Measurements from ENCODE around the gene LIMCH1.

Gene LIMCH1

GRCh38 chr4:41512596-41512995 lies 25.4 kb upstream of the LIMCH1 start:
- no peak overlapping the region for H3K4me3 ChIP-seq (ENCODE audit: low read length)
- H3K27me3 ChIP-seq (ENCODE audit: insufficient read depth, low read length) = no peaks in the 10 kb centered on the region
- peaks cover 2% of the 10 kb centered on the region for H3K36me3 ChIP-seq (ENCODE audit: insufficient read depth, low read length)
- H2AFZ ChIP-seq (ENCODE audit: low read depth, low read length) = no peak overlapping the region
- peaks cover 4% of the 10 kb centered on the region for H3K9me3 ChIP-seq (ENCODE audit: low read length)
- no peaks in the 10 kb centered on the region for H3K4me1 ChIP-seq (ENCODE audit: insufficient read depth, low read length)

DNA sequence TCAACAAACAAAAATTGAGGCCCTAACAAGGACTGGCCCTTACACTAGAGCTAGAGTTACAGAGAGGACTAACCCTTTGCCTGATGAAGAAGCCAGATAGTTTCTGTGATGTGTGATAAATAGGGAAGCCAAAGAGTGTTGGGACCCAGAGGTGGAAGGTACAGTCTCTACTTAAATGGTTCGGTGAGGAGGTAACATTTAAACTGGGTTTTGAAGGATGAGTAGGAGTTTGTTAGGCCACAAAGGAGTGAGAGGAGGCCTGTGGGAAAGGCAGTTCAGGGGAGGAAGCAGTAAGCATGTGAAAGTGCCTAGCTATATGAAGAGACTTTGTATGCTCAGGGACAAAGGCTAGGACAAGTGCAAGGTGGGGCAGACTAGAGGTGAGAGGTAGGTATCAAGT lies 23.8 kb upstream of the LIMCH1 start:
- no peaks in the 10 kb centered on the region for H3K4me1 ChIP-seq (ENCODE audit: insufficient read depth, low read length)
- peaks cover 2% of the 10 kb centered on the region for H3K36me3 ChIP-seq (ENCODE audit: insufficient read depth, low read length)
- H3K9me3 ChIP-seq (ENCODE audit: low read length) = peaks cover 4% of the 10 kb centered on the region
- no peaks in the 10 kb centered on the region for H3K27me3 ChIP-seq (ENCODE audit: insufficient read depth, low read length)
- H3K4me3 ChIP-seq (ENCODE audit: low read length) = no peak overlapping the region
- H2AFZ ChIP-seq (ENCODE audit: low read depth, low read length) = no peak overlapping the region

GRCh38 chr4:41514766-41515481 lies 23.0 kb upstream of the LIMCH1 start:
- Histone ChIP-seq H3K36me3 (ENCODE audit: insufficient read depth, low read length) (peaks cover 2% of the 10 kb centered on the region), H3K4me3 (ENCODE audit: low read length) (no peak overlapping the region), H3K4me1 (ENCODE audit: insufficient read depth, low read length) (no peaks in the 10 kb centered on the region), H3K9me3 (ENCODE audit: low read length) (peaks cover 4% of the 10 kb centered on the region), H3K27me3 (ENCODE audit: insufficient read depth, low read length) (no peaks in the 10 kb centered on the region), H2AFZ (ENCODE audit: low read depth, low read length) (no peak overlapping the region)

GRCh38 chr4:41517121-41517520 lies 20.8 kb upstream of the LIMCH1 start:
- H3K4me1 ChIP-seq (ENCODE audit: insufficient read depth, low read length) = no peaks in the 10 kb centered on the region
- H3K27me3 ChIP-seq (ENCODE audit: insufficient read depth, low read length) = no peaks in the 10 kb centered on the region
- H3K4me3 ChIP-seq (ENCODE audit: low read length) = no peak overlapping the region
- no peaks in the 10 kb centered on the region for H3K9me3 ChIP-seq (ENCODE audit: low read length)
- peaks cover 2% of the 10 kb centered on the region for H3K36me3 ChIP-seq (ENCODE audit: insufficient read depth, low read length)
- no peak overlapping the region for H2AFZ ChIP-seq (ENCODE audit: low read depth, low read length)

DNA sequence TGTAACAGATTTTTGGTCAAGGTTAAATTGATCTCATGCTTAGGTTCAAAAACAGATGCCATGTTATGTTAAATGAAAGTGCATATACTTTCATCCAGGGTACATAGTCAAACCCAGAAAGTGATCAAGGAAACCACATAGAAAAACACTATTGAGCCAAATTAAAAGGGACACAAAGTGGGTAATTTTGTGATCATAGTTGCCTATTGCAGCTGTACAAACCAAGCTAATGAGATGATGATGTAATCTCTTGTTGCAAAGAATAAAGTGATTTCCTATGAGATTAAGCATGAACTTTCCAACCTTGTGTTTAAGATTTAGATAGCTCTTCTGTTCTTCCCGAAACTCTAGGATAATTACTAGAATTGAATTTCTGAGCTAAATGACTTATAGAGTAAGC lies 20.2 kb upstream of the LIMCH1 start:
- H2AFZ ChIP-seq (ENCODE audit: low read depth, low read length) = no peak overlapping the region
- H3K27me3 ChIP-seq (ENCODE audit: insufficient read depth, low read length) = no peaks in the 10 kb centered on the region
- H3K9me3 ChIP-seq (ENCODE audit: low read length) = no peaks in the 10 kb centered on the region
- no peaks in the 10 kb centered on the region for H3K4me1 ChIP-seq (ENCODE audit: insufficient read depth, low read length)
- H3K4me3 ChIP-seq (ENCODE audit: low read length) = no peak overlapping the region
- peaks cover 2% of the 10 kb centered on the region for H3K36me3 ChIP-seq (ENCODE audit: insufficient read depth, low read length)

DNA sequence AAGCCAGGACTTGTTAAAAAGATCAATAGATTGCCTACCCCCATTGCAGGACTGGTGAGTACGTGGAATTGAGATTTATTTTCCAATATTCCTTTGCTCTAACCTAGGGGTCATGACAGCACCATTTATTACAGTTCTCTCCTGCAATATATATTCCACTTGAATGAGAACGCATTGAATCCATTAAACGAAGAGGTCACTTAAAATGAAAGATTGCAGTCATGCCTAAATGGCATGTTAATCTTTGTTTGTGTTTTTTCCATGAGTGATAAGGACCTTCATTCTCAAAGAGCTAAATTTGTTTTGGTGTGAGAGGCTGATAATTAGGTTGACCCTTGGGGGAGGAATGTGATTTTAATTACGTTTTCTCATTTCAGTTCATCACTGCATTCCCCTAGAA lies 13.5 kb upstream of the LIMCH1 start:
- Histone ChIP-seq H2AFZ (ENCODE audit: low read depth, low read length) (no peak overlapping the region), H3K36me3 (ENCODE audit: insufficient read depth, low read length) (peaks cover 4% of the 10 kb centered on the region), H3K9me3 (ENCODE audit: low read length) (no peaks in the 10 kb centered on the region), H3K27me3 (ENCODE audit: insufficient read depth, low read length) (no peaks in the 10 kb centered on the region), H3K4me1 (ENCODE audit: insufficient read depth, low read length) (peaks cover 27% of the 10 kb centered on the region), H3K4me3 (ENCODE audit: low read length) (no peak overlapping the region)

DNA sequence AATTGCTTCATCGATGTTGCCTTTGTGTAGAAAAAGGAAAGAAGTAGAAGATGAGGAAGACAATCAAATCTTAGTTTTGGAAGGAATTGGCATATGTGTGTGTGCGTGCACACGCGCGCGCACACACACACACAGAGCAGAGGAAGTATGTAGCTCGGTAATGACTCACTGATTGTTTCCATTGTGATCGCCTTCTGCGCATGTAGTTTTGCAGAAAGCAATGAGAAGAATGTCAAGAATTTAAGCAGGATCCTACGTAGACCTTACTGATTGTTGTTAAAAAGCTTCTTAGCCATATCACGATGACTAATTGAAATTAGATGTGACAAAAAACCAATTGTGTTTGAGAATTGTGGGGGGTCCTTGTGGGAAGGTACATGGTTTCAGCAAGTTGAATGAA lies 12.8 kb upstream of the LIMCH1 start:
- H2AFZ ChIP-seq (ENCODE audit: low read depth, low read length) = no peak overlapping the region
- H3K4me1 ChIP-seq (ENCODE audit: insufficient read depth, low read length) = peaks cover 27% of the 10 kb centered on the region
- peaks cover 4% of the 10 kb centered on the region for H3K36me3 ChIP-seq (ENCODE audit: insufficient read depth, low read length)
- no peaks in the 10 kb centered on the region for H3K9me3 ChIP-seq (ENCODE audit: low read length)
- H3K4me3 ChIP-seq (ENCODE audit: low read length) = no peak overlapping the region
- no peaks in the 10 kb centered on the region for H3K27me3 ChIP-seq (ENCODE audit: insufficient read depth, low read length)

GRCh38 chr4:41526628-41527027 lies 11.3 kb upstream of the LIMCH1 start:
- Histone ChIP-seq H3K4me3 (ENCODE audit: low read length) (no peak overlapping the region), H3K36me3 (ENCODE audit: insufficient read depth, low read length) (peaks cover 4% of the 10 kb centered on the region), H3K27me3 (ENCODE audit: insufficient read depth, low read length) (no peaks in the 10 kb centered on the region), H3K9me3 (ENCODE audit: low read length) (no peaks in the 10 kb centered on the region), H2AFZ (ENCODE audit: low read depth, low read length) (no peak overlapping the region), H3K4me1 (ENCODE audit: insufficient read depth, low read length) (peaks cover 31% of the 10 kb centered on the region)

DNA sequence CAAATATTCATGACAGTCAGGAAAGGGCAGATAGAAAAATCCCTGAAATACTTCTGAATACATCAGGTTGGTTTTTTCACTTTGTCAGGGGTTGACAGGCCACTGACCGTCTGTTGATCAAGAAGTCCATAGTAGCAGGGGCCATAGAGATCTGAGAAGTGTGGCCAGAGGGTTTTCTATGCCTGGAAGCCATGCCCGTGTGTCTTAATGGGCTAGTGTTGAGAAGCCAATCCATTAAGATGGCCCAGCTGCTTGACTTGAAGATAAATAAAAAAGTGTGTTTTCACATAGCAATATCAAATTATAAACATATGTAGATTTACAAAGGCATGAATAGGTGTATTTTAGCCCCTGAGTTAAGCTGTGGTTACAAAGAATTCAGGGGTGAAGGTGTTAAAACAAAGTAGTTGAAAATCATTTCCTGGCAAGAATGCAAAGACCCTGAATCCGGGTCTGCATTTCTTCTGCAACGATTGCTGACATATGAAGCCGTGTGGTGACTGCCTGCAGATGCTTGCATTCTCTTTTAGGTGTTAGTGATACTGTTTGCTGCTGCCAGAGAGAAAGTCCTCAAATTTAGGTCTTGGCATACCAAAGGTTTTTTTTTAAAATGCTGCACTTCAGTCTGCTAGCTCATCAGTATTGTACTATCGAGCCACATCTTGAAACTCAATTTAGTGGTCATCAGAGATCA lies 9.3 kb upstream of the LIMCH1 start:
- Histone ChIP-seq H3K4me1 (ENCODE audit: insufficient read depth, low read length) (peaks cover 40% of the 10 kb centered on the region), H3K27me3 (ENCODE audit: insufficient read depth, low read length) (no peaks in the 10 kb centered on the region), H3K36me3 (ENCODE audit: insufficient read depth, low read length) (peaks cover 4% of the 10 kb centered on the region), H3K9me3 (ENCODE audit: low read length) (no peaks in the 10 kb centered on the region), H2AFZ (ENCODE audit: low read depth, low read length) (no peak overlapping the region), H3K4me3 (ENCODE audit: low read length) (no peak overlapping the region)

GRCh38 chr4:41530741-41531140 lies 7.2 kb upstream of the LIMCH1 start:
- no peak overlapping the region for H3K4me3 ChIP-seq (ENCODE audit: low read length)
- no peak overlapping the region for H2AFZ ChIP-seq (ENCODE audit: low read depth, low read length)
- H3K4me1 ChIP-seq (ENCODE audit: insufficient read depth, low read length) = peaks cover 20% of the 10 kb centered on the region
- no peaks in the 10 kb centered on the region for H3K9me3 ChIP-seq (ENCODE audit: low read length)
- peaks cover 4% of the 10 kb centered on the region for H3K36me3 ChIP-seq (ENCODE audit: insufficient read depth, low read length)
- no peaks in the 10 kb centered on the region for H3K27me3 ChIP-seq (ENCODE audit: insufficient read depth, low read length)

- H3K9me3 ChIP-seq (ENCODE audit: low read length) = no peaks in the 10 kb centered on the region
- no peak overlapping the region for H3K4me3 ChIP-seq (ENCODE audit: low read length)
- no peaks in the 10 kb centered on the region for H3K27me3 ChIP-seq (ENCODE audit: insufficient read depth, low read length)
- H3K4me1 ChIP-seq (ENCODE audit: insufficient read depth, low read length) = peaks cover 13% of the 10 kb centered on the region
- no peaks in the 10 kb centered on the region for H3K36me3 ChIP-seq (ENCODE audit: insufficient read depth, low read length)
- no peak overlapping the region for H2AFZ ChIP-seq (ENCODE audit: low read depth, low read length)
Observed at GRCh38 chr4:41532336-41532735, 5.6 kb upstream of the LIMCH1 start.

DNA sequence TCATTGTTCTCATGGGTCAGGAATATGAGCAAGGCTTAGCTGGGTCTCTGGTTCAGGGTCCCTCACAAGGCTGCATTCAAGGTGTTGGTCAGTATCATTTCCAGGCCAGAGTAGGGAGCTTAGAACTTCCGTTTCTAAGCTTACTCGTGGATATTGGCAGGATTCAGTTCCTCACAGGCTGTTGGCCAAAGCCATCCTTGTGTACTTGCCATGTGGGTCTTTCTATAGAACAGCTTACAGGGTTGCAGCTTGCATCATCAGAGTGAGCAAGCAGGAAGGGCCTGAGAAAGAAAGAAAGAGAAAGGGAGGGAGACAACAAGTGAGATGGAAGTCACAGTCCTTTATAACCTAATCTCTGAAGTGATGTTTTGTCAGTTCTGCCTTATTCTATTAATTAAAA lies 5.1 kb upstream of the LIMCH1 start:
- H3K4me1 ChIP-seq (ENCODE audit: insufficient read depth, low read length) = peaks cover 13% of the 10 kb centered on the region
- no peaks in the 10 kb centered on the region for H3K27me3 ChIP-seq (ENCODE audit: insufficient read depth, low read length)
- H3K4me3 ChIP-seq (ENCODE audit: low read length) = no peak overlapping the region
- H3K9me3 ChIP-seq (ENCODE audit: low read length) = no peaks in the 10 kb centered on the region
- no peak overlapping the region for H2AFZ ChIP-seq (ENCODE audit: low read depth, low read length)
- H3K36me3 ChIP-seq (ENCODE audit: insufficient read depth, low read length) = no peaks in the 10 kb centered on the region

DNA sequence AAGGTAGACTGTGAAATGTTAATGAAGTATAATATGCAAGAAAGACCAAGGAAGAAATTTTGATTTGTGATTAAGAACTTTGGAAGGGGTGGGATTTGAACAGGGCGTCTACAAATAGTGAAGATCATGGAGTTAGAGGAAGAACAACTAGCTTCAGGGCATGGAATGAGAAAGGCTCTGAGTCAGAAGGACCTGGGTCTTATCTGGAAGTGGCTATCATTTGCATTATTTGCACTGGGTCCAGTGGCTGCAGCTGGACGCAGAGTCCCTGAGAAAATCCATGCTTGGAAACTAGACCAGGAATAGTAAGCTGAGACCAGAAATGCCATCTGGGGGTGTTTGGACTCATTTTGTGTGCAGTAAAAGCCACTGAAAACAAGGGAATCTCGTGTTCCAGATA lies 4.3 kb upstream of the LIMCH1 start:
- H3K4me1 ChIP-seq (ENCODE audit: insufficient read depth, low read length) = peaks cover 14% of the 10 kb centered on the region

DNA sequence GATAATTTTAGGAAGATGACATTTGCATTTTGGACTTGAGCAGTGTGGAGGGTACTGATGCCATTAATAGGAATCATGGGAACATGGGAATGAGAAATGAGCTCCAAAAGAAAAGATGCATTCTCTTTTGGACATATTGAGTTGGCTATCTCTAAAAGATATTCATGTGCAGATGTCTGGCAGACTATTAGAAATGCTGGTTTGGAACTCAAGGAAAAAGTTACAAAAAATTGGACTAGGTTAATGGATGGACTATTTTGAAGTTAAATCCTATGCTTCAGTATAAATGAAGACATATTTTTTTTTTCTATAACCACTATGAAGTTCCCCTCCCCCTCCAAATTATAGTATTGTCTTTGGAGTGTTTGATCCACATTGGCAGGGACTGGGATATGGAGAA lies 3.6 kb upstream of the LIMCH1 start:
- H3K9me3 ChIP-seq (ENCODE audit: low read length) = no peaks in the 10 kb centered on the region
- no peaks in the 10 kb centered on the region for H3K27me3 ChIP-seq (ENCODE audit: insufficient read depth, low read length)

More for the DNA sequence above, 4.3 kb upstream of the LIMCH1 start:
- H3K36me3 ChIP-seq (ENCODE audit: insufficient read depth, low read length) = no peaks in the 10 kb centered on the region
- no peaks in the 10 kb centered on the region for H3K9me3 ChIP-seq (ENCODE audit: low read length)
- no peaks in the 10 kb centered on the region for H3K27me3 ChIP-seq (ENCODE audit: insufficient read depth, low read length)
- no peak overlapping the region for H2AFZ ChIP-seq (ENCODE audit: low read depth, low read length)
- no peak overlapping the region for H3K4me3 ChIP-seq (ENCODE audit: low read length)

More for the DNA sequence above, 3.6 kb upstream of the LIMCH1 start:
- Histone ChIP-seq H3K4me1 (ENCODE audit: insufficient read depth, low read length) (peaks cover 16% of the 10 kb centered on the region), H3K4me3 (ENCODE audit: low read length) (no peak overlapping the region), H3K36me3 (ENCODE audit: insufficient read depth, low read length) (no peaks in the 10 kb centered on the region), H2AFZ (ENCODE audit: low read depth, low read length) (no peak overlapping the region)

Data from neuron (in vitro differentiated cells).